ENCODE results near the gene CBFA2T3. TPM values are rescaled to one million over a fixed set of nuclear protein-coding genes. Genes with fewer than 3 reads are reported as not detected.
"Not testable (repeated sequence)": the region's sequence is repeated elsewhere in the genome, so short reads cannot be mapped to it uniquely, and the experiment has no call there.

CBFA2T3 gene
- total RNA-seq, 1 donor from 2014 or later = 11.5 TPM

DNA sequence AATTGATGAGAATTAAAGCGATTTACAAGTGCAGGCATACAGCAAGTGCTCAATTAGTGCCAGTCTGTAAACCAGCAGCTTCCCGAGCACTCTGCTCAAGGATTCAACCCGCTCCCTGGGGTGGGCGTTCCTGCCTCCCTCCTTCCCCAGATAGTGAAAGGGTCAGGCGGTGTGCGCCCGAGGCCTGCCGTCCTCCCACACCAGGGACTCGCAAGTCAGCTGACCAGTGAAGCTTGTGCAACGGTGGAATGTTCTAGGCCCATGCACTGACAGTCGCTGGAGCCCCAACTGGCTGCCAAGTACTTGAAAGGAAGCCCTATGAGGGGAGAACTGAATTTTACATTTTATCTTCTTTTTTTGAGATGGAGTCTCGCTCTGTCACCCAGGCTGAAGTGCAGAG is 57.1 kb downstream of the CBFA2T3 start:
- ATAC-seq (no peak), DNase-seq (no peak)
- intact Hi-C loops (cut with micrococcal nuclease) = no loop called here

DNA sequence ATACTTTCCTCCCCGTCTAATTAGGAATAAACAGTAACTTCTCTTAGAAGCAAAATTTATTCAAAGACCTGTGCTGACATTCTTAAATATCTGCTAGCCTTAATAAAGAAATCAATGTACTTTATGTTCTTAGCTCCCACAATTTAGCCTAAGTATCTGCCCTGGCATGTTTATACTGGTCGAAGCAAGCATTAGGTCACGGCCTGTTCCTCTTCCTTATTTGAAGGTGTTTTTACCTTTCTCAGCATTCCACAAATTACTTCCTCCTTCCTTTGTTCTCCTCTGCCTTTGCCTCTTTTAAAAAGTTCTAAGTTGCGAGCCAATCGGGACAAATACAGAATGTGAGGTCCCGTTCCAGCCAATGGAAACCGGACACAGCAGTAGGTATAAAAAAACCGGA is 58.1 kb downstream of the CBFA2T3 start:
- intact Hi-C loops (cut with micrococcal nuclease); ATAC-seq: not testable (repeated sequence)

DNA sequence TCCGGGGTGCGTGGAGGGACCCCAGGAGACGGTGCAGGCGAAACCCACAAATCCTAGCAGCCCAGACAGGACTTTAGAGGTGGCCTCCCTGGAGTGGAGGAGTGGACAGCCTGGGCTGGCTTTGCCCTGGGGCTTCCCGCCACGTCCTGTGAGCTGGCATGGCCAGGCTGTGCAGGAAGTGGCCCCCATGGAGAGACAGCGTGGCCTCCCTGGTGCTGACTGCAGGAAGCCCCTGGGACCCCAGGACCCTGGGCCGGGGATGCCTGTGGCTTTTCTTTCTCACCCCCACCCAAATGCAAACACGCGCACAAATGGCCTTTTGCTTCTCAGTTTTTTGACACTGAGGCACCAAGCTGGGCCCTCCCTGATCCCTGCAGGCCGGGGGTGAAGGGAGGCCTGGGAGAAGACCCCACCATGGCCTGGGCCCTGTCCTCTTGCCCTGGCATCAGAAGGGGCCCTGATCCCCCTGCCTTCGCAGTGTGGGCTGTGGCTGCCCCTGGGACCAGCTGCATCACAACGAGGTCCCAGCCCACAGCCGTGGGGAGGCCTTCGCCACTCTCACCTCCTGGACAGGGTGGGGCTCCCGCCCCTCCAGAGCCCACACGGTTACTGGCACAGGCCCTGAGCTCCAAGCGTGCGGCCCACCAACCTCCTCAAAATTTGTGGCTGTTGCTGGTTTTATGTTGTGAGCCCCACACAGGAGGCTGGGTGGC is 58.9 kb downstream of the CBFA2T3 start:
- ATAC-seq (no peak), DNase-seq (no peak)
- intact Hi-C loops (cut with micrococcal nuclease) = no loop called here

More for the DNA sequence above, 58.1 kb downstream of the CBFA2T3 start:
- DNase-seq = not testable (repeated sequence)

GRCh38 chr16:88917146-88917914 is 59.7 kb downstream of the CBFA2T3 start:
- intact Hi-C loops (cut with micrococcal nuclease) = no loop called here
- no peak for DNase-seq
- ATAC-seq = no peak

DNA sequence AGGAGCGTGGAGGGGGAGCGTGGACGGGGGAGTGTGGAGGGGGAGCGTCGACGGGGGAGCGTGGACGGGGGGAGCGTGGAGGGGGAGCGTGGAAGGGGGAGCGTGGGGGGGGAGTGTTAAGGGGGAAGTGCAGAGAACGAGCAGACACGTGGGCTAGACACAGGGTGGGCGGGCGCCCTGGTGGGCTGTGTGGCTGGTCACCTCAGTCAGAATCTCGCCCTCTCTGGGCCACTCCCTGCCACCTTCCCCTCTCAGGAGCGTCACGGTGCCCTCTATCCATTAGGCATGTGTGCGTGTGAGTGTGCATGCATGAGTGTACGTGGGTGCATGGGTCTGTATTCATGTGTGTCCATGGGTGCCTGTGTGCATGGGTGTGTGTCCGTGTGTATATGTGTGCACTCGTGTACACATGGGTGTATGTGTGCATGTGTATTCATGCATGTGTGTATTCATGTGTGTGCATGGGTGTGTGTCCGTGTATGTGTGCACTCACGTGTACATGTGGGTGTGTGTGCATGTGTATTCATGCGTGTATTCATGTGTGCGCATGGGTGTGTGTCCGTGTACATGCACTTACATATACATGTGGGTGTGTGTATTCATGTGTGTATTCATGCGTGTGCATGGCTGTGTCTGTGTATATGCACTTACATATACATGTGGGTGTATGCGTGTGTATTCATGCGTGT is 61.2 kb downstream of the CBFA2T3 start:
- DNase-seq = no peak
- ATAC-seq = no peak
- intact Hi-C loops (cut with micrococcal nuclease) = no loop called here

DNA sequence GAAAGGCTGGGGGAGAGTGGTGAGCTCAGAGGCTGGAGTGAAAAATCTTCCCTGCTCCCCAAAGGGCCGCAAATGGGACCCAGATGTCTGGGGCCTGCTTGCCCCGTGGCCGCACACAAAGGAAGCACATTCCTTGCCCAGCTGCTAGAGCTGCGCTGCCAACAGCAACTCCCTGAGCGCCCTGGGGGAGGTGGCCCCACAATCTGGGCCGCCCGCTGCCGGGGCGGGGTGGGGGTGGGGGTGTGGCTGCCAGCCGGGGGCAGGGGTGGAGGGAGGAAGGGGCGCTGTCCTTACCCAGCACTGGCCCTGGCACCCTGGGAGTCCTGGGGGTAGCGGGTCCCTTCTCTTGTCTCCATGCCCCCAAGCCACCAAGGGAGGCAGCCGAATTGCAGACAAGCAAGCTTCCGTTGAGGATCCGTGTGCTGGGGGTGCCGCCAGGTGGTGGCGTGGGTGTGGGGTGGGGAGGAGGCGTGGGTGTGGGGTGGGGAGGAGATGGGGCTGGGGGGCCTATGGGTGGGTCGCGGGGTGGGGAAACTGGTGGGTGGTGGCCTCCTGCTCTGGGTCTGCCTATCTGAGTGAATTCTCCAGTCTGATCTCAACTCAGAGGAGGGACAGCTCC is 62.1 kb downstream of the CBFA2T3 start:
- ATAC-seq (peak; percentile 82), DNase-seq (peak; percentile 77)
- intact Hi-C loops (cut with micrococcal nuclease) = no loop called here

- intact Hi-C loops (cut with micrococcal nuclease) = no loop called here
- DNase-seq = no peak
- no peak for ATAC-seq
Measured at GRCh38 chr16:88913870-88914269, 63.1 kb downstream of the CBFA2T3 start.

- ATAC-seq = no peak
- DNase-seq = no peak
- intact Hi-C loops (cut with micrococcal nuclease) = no loop called here
Measured at GRCh38 chr16:88913001-88913612, 63.9 kb downstream of the CBFA2T3 start.

DNA sequence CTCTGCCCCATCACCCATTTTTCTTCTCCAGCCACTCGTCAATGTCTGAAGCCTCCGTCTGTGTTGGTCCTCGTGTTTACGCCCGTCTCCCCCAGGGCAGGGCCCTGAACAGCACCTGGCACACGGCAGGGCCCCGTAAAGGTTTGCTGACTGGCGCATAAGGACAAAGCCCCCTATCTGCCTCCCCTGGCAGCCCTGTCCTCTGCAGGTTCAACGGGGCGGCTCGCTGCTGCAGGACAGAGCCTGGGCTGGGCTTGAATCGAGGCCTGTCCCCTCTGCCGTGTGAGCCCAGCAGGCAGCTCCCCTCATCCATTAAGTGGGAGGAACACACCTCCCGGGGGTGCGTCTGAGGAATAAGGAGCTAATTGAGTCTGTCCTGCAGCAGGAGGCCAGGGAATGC is 64.5 kb downstream of the CBFA2T3 start:
- intact Hi-C loops (cut with micrococcal nuclease) = no loop called here
- DNase-seq (no peak), ATAC-seq (no peak)

DNA sequence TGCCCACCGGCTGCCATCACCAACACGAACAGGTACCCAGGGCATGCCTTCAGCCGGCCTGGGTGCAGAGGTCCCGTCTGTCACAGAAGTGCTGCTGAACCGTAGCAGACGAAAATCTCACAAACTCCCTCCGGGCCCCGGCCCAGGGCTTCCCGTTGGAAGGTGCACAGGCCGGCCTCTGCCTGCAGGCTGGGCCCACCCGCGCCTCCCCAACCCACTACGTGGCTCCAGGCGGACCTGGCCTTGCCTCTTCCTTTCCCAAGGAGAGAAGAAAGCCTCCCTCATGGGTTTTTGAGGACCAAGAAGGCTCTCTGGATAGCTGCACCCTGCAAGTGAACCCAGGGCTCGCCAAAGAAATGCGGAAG is 65.1 kb downstream of the CBFA2T3 start:
- DNase-seq (no peak), ATAC-seq (no peak)
- intact Hi-C loops (cut with micrococcal nuclease) = no loop called here

GRCh38 chr16:88911136-88911945 is 65.7 kb downstream of the CBFA2T3 start:
- DNase-seq (peak; percentile 53), ATAC-seq (no peak)
- intact Hi-C loops (cut with micrococcal nuclease) = no loop called here

GRCh38 chr16:88910284-88911135 is 66.5 kb downstream of the CBFA2T3 start:
- intact Hi-C loops (cut with micrococcal nuclease) = no loop called here
- ATAC-seq (no peak), DNase-seq (no peak)

- intact Hi-C loops (cut with micrococcal nuclease) = no loop called here
- ATAC-seq (peak; percentile 58), DNase-seq (peak; percentile 61)
Measured at GRCh38 chr16:88909431-88910210, 67.4 kb downstream of the CBFA2T3 start.

GRCh38 chr16:88908307-88908706 is 68.7 kb downstream of the CBFA2T3 start:
- ATAC-seq (peak; percentile 34), DNase-seq (no peak)
- intact Hi-C loops (cut with micrococcal nuclease) = no loop called here

DNA sequence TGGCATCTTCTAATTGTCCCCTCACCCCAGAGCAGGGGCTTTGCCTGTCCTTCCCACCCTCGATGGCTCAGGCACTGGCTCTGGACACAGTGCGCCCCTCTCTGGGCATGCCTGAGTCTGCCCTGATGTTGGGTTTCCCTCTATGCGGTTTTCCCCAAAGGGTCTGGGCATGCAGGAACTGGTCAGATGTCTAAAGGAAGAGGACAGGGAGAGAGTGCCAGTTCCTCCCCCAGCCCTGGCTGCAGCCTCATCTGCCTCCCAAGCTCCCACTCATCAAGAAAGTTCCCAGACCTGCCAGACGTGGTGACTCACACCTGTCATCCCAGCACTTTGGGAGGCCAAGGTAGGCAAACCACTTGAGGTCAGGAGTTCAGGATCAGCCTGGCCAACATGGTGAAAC is 69.2 kb downstream of the CBFA2T3 start:
- ATAC-seq (no peak), DNase-seq (no peak)
- intact Hi-C loops (cut with micrococcal nuclease) = no loop called here

DNA sequence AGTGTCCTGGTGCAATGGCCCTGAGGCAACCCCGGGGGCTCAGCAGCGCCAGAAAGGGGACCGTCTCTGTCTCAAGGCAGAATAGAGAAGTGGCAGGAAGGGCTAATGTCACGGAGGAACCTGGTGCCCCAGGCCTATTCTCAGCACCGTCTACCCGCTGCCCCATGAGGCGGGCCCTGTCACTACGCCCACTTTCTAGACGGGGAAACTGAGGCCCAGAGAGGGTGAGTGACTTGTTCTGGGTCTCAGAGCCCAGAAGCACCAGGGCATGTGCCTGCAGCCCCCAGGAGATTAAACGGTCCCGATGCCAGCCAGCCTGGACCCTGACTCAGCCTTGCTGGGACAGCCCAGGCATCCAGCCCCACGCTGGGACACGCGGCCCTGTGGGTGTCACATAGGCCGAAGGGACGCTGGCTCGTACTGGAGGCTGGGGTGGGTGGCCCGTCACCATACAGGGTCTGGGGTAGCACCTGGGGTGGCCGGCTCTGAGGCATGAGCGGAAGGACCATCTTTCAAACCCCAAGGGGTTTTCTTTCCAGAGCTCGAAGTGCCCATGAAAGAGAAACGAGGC is 70.4 kb downstream of the CBFA2T3 start:
- ATAC-seq (no peak), DNase-seq (no peak)
- intact Hi-C loops (cut with micrococcal nuclease) = no loop called here

GRCh38 chr16:88906020-88906419 is 71.0 kb downstream of the CBFA2T3 start:
- no peak for DNase-seq
- no peak for ATAC-seq

More at GRCh38 chr16:88906020-88906419, 71.0 kb downstream of the CBFA2T3 start:
- intact Hi-C loops (cut with micrococcal nuclease) = no loop called here
